HG03039 (cell line): Measurements from ENCODE around the gene PDE4B.

Source experiments
- ATAC-seq: cut with Tn5 transposase; IDR thresholded peaks from one replicate; pipeline ENCODE4 v1.9.1; 2021; ENCODE audit warnings: mild to moderate bottlenecking, moderate library complexity; ENCODE audit not compliant: unreplicated experiment

The PDE4B gene

DNA sequence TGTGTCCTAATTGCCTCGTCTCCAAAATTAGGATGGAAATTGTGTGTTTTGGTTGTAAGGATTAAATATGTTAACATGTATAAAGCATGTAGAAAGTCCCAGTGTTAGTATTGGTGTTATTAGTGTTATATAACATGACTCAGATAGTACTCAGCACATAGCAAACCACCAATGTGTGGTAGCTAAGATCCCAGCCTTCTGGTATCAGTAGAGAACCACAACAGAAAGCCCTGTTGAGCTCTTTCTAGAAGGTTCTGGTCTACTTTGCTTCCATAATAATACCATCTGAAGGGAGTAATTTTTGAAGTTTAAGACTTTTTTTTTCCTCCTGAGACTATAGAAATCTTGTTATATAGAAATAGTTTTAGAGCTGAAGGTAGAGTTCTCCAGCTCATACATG lies 481.9 kb downstream of the PDE4B start:
- ATAC-seq: peak; percentile 39

DNA sequence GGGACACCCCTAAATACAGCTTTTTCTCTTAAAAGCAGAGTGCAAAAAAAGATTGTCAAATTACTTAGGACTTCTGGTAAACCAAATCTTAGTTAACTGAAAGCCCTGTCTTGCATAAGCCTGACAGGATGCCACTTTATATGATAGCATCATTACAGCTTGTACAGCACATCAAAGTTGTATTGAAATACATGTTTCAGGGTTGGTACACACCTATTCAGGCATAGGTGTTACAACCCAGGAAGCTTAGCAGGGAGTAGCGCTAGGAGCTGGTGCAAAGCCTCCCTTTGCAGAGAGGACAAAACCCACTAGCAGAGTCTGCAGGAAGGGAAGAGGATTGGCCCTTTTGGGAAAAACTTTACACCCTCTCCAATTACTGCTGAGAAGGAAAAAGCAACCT lies 482.4 kb downstream of the PDE4B start:
- no peak for ATAC-seq

DNA sequence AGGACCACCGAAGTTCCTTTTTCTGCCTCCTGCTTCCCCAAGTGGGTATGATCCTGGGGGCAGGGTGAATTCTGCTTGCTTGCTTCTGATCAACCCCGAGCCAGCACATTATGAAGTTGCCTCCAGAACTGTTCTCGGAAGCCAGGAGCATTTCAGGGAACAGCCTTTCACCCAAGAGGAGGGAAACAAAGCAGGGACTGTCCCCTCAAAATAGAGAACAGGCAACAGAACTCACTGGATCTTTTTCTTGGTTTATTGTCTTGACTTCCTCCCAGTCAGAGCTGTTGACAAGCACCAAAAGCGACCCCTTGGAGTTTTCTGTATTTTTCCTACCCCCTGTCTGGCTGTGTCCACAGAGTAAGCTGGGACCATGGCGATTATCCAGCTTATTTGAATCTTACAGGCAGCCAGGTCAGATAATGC lies 482.9 kb downstream of the PDE4B start:
- no peak for ATAC-seq

DNA sequence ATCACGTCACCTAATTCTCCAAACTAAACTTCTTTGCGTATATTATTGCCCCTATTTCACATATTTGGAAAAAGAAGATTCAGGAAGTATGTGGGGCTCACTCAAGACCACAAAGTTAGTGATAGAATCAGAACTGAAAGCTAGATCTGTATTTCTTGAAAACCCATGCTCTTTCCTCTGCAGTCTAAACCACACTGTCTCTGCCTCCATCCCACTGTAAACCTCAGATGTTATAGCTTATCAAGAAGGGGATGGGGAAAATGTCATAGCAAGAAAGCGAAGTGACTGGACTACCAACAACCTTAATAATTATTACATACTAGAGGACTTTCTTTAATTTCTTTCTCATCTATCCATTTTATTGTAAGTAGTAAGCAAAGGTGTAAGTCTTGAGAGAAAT lies 483.5 kb downstream of the PDE4B start:
- peak; percentile 77 for ATAC-seq

DNA sequence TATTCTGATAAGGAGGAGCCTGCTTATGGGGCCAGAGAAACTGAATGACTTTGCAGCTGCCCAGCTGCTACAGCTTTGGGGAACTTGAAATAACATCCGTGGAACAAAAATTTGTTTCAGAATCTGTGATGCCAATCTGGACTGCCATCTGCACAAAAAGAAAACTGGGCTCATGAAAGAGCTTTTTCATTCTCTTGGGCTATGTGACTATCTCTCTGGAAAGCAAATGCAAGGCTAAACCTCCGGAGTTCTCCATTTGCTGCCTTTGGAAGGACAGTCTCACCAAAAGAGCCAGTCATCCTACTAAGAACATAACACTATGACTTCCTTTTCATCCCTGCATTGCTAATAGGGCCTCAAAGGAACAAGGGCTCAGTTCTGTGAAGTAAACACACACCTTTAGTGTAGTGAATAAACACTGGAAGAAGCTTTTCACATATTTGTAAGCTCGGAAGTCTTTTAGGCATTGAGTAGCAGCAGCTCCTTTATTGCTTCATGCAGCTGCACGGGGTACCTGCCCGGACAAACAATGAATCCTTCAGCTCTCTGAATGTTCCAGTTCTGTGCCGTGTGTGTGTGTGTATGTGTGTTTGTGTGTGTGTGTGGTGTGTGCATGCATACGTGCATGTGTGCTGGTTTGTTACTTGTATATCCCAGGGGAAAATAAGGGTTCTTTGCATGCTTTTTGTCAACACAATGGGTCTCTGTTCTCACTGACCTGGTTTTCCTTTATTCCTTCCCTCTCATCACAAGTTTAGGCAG lies 485.7 kb downstream of the PDE4B start:
- ATAC-seq: no peak

DNA sequence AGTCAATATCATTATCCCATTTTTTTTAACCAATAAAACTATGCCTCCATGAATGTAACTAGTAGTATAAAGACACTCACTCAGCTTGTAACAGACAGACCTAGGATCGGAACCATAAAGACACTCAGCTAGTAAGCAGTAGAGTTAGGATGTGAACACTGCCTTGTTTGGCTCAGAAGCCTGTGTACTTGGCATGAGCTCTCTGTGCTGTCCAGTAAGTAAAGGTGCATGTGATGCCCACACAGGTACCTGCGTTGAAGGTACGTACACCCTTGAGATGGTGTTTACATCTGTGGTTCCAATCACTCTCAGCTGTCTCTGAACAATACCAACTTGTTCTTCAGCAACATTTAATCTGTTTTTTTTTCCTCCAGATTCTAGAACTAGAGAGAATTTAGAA lies 489.1 kb downstream of the PDE4B start:
- ATAC-seq: no peak

DNA sequence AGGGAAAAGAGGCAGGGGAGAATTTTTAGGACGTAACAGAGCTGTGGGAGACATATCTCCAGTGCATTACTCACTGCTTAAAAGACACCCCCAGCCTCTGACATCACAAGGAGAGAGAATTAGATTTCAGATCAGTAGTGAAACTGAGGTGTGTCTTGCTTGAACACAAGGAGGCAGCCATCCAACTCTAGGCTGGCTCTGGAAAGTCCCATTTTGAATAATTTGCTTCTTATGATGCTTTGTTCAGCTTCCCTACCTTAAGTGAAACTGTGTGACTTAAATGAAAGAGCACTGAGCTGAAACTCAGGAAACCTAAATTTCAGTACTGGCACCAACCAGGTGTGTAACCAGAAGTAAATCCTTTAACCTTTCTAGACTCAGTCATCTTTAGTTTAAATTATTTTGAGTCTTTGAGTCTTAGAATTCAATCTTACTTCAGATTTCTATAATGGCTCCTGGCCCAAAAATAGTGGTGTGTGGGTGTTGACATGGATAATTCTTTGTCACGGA lies 489.7 kb downstream of the PDE4B start:
- peak; percentile 84 for ATAC-seq

DNA sequence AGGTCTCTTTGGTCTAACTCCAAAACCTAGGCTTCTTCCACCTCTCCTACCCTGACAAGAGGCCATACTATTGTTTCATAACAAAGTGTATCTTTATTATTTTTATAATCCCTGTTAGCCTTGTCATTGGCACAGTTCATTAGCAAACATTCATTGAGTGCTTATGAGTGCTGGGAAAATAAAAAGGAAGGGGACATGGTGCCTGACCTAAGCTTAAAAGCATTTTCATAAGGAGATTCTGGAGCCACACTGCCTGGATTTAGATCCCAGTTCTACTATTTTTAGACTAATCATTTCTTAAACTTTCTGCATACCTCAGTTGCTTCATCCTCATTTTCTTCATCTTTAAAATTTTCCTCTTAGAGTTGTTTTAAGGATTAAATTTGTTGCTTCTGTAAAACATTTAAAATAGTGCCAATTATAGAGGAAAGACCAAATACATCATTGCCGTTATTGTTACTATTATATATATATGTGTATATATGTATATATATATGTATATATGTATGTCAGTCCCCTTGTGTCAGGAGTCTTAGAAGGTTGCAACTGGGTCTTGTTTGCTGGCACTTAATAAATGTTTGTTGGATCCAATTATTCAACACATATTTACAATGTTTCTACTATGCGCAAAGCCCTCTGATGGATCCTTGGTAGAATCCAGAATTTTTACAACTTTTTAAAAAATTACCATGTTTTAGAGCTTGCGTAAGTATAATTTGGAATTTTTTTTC lies 490.4 kb downstream of the PDE4B start:
- no peak for ATAC-seq

DNA sequence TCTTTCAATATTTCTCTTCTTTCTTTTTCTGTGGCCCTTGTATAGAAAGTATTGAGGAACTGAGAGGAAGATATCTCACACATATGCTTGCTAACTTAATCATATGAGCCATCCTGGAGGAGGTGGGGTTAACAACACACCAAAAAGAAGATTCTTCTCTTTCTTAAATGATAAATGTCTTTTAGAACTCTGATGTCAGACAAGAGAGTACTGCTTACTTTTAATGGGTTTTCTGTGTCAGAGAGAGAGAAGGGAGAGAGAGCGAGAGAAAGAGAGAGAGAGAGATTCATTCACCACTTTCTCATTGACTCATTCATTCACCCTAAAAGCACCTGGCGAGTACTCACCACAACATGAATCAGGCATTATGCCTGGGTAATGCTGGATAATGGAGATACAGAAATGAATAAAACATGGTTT lies 490.9 kb downstream of the PDE4B start:
- peak; percentile 44 for ATAC-seq

DNA sequence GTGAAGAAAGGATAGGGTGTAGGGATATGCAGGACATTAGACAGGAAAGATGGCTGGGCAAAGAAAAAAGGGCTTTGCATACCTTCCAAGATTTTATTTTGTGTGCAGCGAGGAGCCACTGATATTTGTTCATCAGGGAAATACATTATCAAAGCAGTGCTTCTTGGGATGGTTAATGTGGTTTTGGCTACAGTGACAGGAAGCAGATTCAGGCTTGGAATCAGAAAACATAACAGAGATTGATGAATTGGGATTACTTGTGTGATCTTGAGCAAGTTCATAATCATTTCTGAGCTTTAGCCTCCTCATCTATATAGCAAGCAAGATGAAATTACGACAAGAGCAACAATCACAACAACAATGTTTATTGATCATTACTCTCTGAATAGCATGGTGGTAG lies 492.1 kb downstream of the PDE4B start:
- no peak for ATAC-seq

DNA sequence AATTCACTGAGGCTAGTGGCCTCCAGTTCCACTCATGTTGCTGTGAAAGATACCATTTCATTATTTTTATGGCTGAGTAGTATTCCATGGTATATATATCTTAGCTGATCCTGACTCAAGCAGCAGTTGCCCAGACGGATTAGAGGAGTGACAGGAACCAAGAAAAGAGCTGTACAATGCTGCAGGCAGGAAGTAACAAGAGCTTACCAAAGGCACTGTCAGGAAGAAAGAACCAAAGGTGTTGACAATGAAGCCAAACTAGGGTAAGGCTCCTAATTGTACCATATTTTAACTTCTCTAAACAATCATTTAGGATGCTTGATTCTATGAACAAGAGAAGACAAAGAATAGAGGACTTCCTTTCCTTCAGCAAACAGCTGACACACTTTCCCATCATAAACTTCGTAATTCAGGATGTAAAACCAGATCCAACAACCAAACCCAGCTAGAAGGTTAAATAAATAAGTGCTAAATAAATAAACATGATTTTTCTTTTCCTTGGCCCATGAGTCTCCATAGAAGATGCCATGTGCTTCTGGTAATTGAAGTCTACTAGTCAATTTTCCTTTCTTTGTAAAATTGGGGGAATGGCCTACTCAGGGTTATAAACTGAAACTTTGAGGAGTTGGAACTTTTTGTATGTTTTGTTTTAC lies 493.0 kb downstream of the PDE4B start:
- no peak for ATAC-seq

DNA sequence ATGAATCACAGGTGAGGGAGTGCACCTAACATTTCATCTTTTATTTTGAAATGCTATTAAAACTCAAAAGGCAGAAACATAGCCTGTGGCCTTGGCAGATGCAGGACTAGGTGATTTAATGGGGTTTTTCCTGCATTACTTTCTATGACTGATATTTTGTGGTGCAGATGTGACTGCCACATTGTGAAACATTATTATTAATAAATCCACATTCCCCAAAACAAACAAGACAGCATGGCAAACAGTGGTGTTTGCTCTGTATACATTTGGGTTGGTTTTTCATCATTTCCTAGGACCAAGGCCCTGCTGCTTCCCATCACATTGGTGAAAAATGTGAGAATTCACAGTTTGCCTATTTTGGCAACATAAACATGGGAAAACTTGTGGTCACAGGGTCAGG lies 493.6 kb downstream of the PDE4B start:
- ATAC-seq: no peak

DNA sequence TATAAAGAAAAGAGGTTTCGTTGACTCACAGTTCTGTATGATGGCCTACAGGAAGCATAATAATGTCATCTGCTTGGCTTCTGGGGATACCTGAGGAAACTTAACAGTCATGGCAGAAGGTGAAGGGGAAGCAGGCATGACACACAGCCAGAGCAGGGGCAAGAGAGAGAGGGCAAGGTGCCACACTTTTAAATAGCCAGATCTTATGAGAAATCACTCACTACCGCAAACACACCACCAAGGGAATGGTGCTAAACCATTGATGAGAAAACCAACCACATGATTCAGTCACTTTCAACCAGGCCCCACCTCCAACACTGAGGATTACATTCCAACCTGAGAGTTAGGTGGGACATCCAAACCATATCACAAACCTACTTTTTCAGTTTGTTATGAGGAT lies 495.4 kb downstream of the PDE4B start:
- ATAC-seq: no peak

DNA sequence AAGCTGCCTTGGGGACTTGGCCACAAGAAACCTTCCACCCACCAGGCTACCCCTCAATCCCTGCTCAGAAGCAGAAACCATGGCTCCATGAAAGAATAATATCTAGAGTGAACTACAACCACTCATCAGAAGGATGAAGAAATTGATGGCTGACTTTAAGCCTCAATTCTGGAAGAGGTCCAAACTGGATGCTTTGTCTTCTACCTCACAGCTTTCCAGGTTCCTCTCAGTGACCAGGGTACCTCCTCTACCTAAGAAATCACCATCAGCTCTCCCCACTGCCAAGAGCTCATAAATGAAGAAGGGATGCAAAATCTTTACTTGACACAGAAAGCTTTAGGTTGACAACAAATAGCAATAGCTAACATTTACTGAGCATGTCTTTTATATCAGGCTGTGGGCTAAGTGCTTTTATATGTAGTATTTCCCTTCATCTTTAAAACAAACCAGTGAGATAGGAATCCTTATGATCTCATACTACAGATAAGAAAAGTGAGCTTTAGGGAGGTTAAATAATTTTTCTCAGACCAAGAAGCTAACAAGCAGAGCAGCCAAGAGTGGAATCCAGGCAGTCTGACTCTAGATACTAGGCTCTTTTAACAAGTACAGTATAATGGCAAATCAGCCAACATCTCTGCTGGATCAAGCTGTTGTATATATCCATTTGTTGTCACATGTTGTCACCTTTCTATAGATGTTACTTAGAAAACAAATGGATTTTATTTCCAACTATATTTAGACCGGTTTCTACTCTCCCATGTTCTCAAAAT lies 498.3 kb downstream of the PDE4B start:
- no peak for ATAC-seq

DNA sequence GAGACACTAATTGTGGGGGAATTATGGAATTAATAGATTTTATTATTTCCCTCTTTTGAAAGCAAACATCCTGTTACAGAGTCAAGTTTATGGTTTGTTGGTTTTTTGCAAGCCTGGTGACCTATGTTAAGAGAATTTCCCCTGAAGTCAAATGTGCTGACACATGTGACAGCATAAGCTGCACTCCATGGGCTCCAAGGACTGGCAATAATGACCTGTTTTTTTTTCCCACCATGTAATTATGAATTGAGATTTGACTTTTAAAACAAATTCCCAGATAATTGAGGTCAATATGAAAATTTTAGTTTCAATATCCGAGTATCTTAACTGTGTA lies 498.8 kb downstream of the PDE4B start:
- ATAC-seq: no peak

DNA sequence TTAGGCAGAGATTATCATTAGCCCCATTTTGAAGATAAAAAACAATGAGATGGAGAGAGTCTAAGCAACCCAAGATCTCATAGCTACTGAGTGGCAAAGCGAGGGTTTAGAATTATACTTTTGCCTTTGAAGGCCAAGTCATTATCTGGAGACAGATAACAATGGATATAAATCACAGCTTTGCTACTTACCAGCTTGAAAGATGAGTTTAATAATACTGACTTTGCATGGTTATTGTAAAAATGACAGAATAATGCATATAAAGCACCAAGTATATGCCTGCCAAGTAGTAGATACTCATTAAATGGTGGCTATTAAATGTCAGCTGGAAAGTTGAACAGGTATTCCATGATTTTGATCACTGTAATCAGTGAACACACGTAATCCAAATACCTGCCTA lies 499.6 kb downstream of the PDE4B start:
- ATAC-seq: no peak

DNA sequence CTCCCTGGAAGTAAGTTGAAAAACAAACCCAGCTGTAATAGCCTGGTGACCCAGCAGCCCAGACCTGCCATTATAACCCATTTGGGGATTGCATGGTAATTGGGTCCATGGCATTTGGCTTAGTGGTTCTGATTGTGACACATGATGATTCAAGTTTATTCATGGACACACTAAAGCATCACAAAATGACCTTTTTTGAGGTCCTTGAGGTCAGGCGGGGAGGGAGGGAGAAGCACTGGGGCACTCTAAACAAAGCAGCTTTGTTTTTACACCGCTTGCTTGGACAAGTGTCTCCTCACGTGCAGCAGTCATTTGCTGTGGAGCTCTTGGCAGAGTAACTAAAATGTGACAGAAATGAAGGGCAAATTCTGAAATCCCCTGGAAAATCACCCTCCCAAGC lies 500.2 kb downstream of the PDE4B start:
- no peak for ATAC-seq

DNA sequence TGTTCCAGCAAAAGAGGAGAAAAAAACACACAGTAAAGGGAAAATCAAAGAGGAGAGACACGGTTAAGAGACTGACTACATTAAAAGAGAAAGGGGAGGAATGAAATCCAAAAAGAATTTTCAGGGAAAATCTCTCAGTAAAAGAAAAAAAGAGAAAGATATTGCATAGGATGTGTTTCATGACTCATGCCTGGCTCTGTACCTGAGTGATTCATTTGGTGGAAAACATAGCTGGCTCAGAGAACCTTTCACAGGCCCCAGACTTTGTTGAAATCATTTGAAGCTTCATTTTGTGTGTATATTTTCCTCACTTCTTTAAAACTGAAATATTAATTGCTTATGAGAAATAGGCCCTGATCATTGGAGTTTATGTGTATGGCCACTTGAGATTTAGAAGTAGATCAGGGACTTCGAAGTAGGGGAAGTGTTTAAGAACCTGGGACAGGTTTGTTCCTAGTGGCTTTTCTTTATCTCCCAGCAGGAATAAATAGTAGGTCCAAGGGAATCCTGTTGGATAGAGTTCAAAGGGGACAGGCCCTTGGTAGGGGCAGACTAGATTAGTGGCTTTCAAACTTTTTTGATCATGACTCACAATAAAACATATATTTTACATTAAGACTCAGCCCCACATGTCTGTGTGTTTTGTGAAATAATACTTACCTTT lies 502.1 kb downstream of the PDE4B start:
- no peak for ATAC-seq

DNA sequence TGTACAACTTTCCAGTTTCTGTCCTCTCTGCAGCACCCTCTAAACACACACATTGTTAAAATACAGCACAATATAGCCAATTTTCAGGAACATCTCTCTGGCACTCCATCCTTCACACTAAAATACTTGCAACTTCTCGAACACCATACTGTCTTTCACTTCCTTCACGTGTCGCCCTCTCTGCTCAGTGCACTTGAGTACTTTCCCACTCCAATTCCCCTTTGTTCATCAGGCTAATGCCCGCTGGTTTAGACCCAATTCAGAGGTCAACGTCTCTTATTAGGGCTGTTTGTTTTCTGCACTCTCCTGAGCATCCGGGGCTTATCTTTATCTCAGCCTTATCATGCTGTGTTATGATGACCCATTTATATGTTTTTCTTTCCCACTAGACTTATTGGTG lies 503.1 kb downstream of the PDE4B start:
- ATAC-seq: no peak

DNA sequence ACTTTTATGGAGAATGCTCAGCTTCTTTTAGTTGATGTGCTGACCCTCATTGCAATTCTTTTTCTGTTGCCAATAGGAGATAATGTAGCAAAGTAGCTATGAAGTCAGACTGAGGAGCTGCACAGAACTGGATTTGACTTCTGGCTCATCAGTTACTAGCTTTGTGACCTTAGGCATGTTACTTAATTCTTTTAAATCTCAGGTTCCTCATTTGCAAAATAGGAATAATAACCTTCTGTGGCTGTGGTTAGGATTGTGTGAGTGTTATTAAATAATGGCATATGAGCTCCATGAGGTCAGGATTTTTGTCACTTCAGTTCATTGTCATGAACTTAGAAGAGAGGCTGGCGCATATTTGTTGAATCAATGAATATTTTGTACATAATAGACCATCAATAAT lies 503.7 kb downstream of the PDE4B start:
- no peak for ATAC-seq

DNA sequence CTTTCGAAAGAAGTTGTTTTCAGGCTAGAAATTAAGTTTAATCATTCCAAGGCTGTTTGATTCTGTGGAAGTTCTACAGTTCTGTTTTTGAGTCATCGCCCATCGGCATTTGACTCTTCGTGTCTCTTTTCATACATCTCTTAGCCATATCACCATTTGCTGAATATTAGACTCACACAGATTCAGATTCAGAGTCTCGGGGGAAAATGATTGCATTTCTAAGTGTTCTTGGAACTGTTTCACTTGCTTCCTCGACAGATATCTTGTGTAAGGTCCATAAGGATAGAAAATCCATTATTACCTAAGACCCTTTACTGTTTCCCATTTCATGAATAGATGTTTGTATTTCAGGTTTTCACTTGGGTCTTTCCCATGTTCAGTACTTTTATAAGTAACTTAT lies 504.3 kb downstream of the PDE4B start:
- ATAC-seq: no peak
